Fibroblast of lung (primary cell): ENCODE measurements around the gene MPC1L. TPM values are rescaled to one million over a fixed set of nuclear protein-coding genes. Genes with fewer than 3 reads are reported as not detected.
"Not testable (repeated sequence)": the region's sequence is repeated elsewhere in the genome, so short reads cannot be mapped to it uniquely, and the experiment has no call there.

Experiments
- DNase-seq, 2 donors: peaks; one replicate each; pipeline versions ENCODE4 v3.0.0 to v3.0.0-alpha.2; 2010; ENCODE audit warnings: low read depth in 2 of 2
- H2AFZ ChIP-seq: 2 replicates; pipeline ENCODE4 v1.5.1; 2012; ENCODE audit warnings: low read length, control low read depth, inconsistent platforms
- H3K27ac ChIP-seq: 2 replicates; pipeline ENCODE4 v1.5.1; 2011; ENCODE audit warnings: low read length, control low read depth; ENCODE audit not compliant: insufficient read depth
- H3K27me3 ChIP-seq: 2 replicates; pipeline ENCODE4 v1.5.1; 2011; ENCODE audit warnings: mild to moderate bottlenecking, low read length; ENCODE audit not compliant: control insufficient read depth, insufficient read depth
- H3K36me3 ChIP-seq: 2 replicates; pipeline ENCODE4 v1.5.1; 2011; ENCODE audit warnings: low read length; ENCODE audit not compliant: control insufficient read depth, insufficient read depth
- H3K4me1 ChIP-seq: 2 replicates; pipeline ENCODE4 v1.5.1; 2011; ENCODE audit warnings: low read length; ENCODE audit not compliant: control insufficient read depth, insufficient read depth; ENCODE audit errors: extremely low read depth
- H3K4me2 ChIP-seq: 2 replicates; pipeline ENCODE4 v1.5.1; 2011; ENCODE audit warnings: low read length, control low read depth; ENCODE audit not compliant: insufficient read depth; ENCODE audit errors: extremely low read depth
- H3K4me3 ChIP-seq, 4 experiments: fragments of 200-600 bp in 1 of 4; sonication (generic) in 1 of 4; replicated peaks in 1 of 4; 2 replicates each; pipeline ENCODE4 v1.5.1; 2011 to 2016; ENCODE audit warnings: low read length in 4 of 4, low read depth in 3 of 4, mild to moderate bottlenecking in 3 of 4, control low read depth in 2 of 4, inconsistent platforms in 1 of 4, mixed read lengths in 1 of 4; ENCODE audit not compliant: insufficient read depth in 1 of 4; ENCODE audit errors: control extremely low read depth in 1 of 4
- H3K79me2 ChIP-seq: 2 replicates; pipeline ENCODE4 v1.5.1; 2012; ENCODE audit warnings: mild to moderate bottlenecking, low read length, inconsistent platforms; ENCODE audit not compliant: control insufficient read depth, insufficient read depth
- H3K9ac ChIP-seq: 2 replicates; pipeline ENCODE4 v1.5.1; 2011; ENCODE audit warnings: mild to moderate bottlenecking, low read length, control low read depth; ENCODE audit not compliant: insufficient read depth
- H3K9me3 ChIP-seq: 2 replicates; pipeline ENCODE4 v1.5.1; 2012; ENCODE audit warnings: low read depth, low read length; ENCODE audit not compliant: control insufficient read depth, insufficient read depth
- H4K20me1 ChIP-seq: 2 replicates; pipeline ENCODE4 v1.5.1; 2011; ENCODE audit warnings: low read length; ENCODE audit not compliant: control insufficient read depth, insufficient read depth; ENCODE audit errors: extremely low read depth
- CTCF ChIP-seq, 2 donors: IDR thresholded peaks in 1 of 2; conservative IDR thresholded peaks in 1 of 2; 1 replicate in 1 of 2; 2 replicates in 1 of 2; pipeline ENCODE4 v1.5.1; 2011 to 2012; ENCODE audit warnings: low read length in 2 of 2, control low read depth in 1 of 2, inconsistent platforms in 1 of 2, low read depth in 1 of 2, mild to moderate bottlenecking in 1 of 2
- EZH2 ChIP-seq: IDR thresholded peaks from 2 replicates; pipeline ENCODE4 v1.5.1; 2012; ENCODE audit warnings: low read length, control low read depth, mild to moderate bottlenecking; ENCODE audit errors: missing control alignments
- polyA plus RNA-seq, 2 donors: library from polyadenylated mRNA; depleted of rRNA in 1 of 2; stranded (reverse) in 1 of 2; unstranded in 1 of 2; fragments of >200 nt; gene quantifications; 2 replicates each; pipeline ENCODE4 v1.2.1, GENCODE V29; 2011 to 2012; ENCODE audit warnings: missing spikeins in 1 of 2
- total RNA-seq: library from RNA; depleted of rRNA; stranded (reverse); fragments of >200 nt; gene quantifications from 2 replicates; pipeline ENCODE4 v1.2.1, GENCODE V29; 2014

Gene MPC1L
- total and polyA plus RNA-seq, 2 donors (not counting 1 experiment from before 2014, with no cell fraction given): not detected

GRCh38 chrX:40579900-40580536 is 43.2 kb upstream of the MPC1L start:
- peak overlapping the region; percentile 87 for H2AFZ ChIP-seq
- TF ChIP-seq CTCF (conservative IDR thresholded peaks at IDR 0.05 in 1 of 2, IDR thresholded peaks at IDR 0.05 in 1 of 2; ENCODE audit: low read depth in 1 of 2, low read length in 2 of 2): no peak
- no peak for TF ChIP-seq EZH2
- peak overlapping the region; percentile 76 for H3K27ac ChIP-seq
- H4K20me1 ChIP-seq: no peaks in the 10 kb centered on the region
- H3K4me2 ChIP-seq: peak overlapping the region; percentile 64
- H3K9me3 ChIP-seq: no peaks in the 10 kb centered on the region
- peaks cover 23% of the 10 kb centered on the region for H3K79me2 ChIP-seq
- no peaks in the 10 kb centered on the region for H3K27me3 ChIP-seq
- peak overlapping the region; percentile 64 to 70 (median 66) for H3K4me3 ChIP-seq
- no peak for DNase-seq
- H3K4me1 ChIP-seq: no peaks in the 10 kb centered on the region
- no peaks in the 10 kb centered on the region for H3K36me3 ChIP-seq
- peak overlapping the region; percentile 82 for H3K9ac ChIP-seq

DNA sequence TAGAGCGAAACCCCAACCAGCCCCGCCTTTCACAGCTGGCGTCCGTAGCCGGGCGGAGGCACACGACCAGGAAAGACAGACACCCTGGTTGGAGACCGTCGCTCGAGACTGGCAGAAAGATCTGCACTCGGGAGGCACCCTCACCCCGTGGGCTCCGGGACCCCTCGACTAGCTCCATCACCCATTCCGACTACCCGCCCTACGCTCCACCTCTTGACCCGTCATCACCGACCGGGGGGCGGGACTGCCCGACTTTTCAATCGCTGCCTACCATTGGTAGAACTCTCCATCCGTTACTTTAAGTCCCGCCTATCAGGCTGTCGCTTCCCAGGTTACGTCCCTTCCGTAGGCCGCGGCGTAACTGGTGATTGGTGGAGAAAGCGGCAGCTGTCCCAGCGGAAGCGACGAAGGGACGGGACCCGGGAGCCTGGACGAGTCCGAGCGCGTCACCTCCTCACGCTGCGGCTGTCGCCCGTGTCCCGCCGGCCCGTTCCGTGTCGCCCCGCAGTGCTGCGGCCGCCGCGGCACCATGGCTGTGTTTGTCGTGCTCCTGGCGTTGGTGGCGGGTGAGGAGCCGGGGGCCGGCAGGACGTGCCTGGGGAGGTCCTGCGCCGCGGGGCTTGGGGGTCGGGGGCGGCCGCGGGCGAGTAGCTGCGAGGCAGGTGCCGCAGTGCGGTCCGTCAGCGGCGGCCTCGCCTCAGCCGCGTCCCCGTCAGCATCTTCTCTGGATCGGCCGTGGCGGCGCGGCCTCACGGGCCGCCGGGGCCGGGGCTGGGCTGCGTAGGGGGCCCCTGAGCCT is 42.5 kb upstream of the MPC1L start, which contains the start of gene ATP6AP2:
Gene ATP6AP2, plus strand, starts transcription at position 434 of the 799 bp plus-strand sequence. Its CDS starts 96 bp downstream, at position 530.
- H3K36me3 ChIP-seq: no peaks in the 10 kb centered on the region
- H3K4me3 ChIP-seq: peak within 1 kb of the TSS; percentile 64 to 80 (median 70)
- H2AFZ ChIP-seq: peak within 1 kb of the TSS; percentile 87
- no peaks in the 10 kb centered on the region for H4K20me1 ChIP-seq
- H3K9ac ChIP-seq: peak within 1 kb of the TSS; percentile 82
- no peaks in the 10 kb centered on the region for H3K4me1 ChIP-seq
- TF ChIP-seq EZH2 (no peak), CTCF (conservative IDR thresholded peaks at IDR 0.05 in 1 of 2, IDR thresholded peaks at IDR 0.05 in 1 of 2; ENCODE audit: low read depth in 1 of 2, low read length in 2 of 2) (no peak)
- DNase-seq: peak; percentile 89 to 91
- H3K4me2 ChIP-seq: peak within 1 kb of the TSS; percentile 69
- no peaks in the 10 kb centered on the region for H3K27me3 ChIP-seq
- peak within 1 kb of the TSS; percentile 82 for H3K27ac ChIP-seq
- no peaks in the 10 kb centered on the region for H3K9me3 ChIP-seq
- H3K79me2 ChIP-seq: peaks cover 23% of the 10 kb centered on the region

- Histone ChIP-seq H3K4me2 (peak overlapping the region; percentile 69), H3K36me3 (no peaks in the 10 kb centered on the region), H3K9ac (peak overlapping the region; percentile 82), H3K79me2 (peaks cover 23% of the 10 kb centered on the region), H3K4me1 (no peaks in the 10 kb centered on the region), H3K27ac (peak overlapping the region; percentile 82), H3K9me3 (no peaks in the 10 kb centered on the region), H4K20me1 (no peaks in the 10 kb centered on the region), H3K4me3 (peak overlapping the region; percentile 64 to 80 (median 70)), H3K27me3 (no peaks in the 10 kb centered on the region), H2AFZ (no peak overlapping the region)
- TF ChIP-seq EZH2: no peak
- peak; percentile 4 to 11 for DNase-seq
Measured at GRCh38 chrX:40581336-40581920, 41.8 kb upstream of the MPC1L start.

GRCh38 chrX:40582178-40582577 is 41.0 kb upstream of the MPC1L start:
- H4K20me1 ChIP-seq, H2AFZ ChIP-seq, DNase-seq, H3K4me2 ChIP-seq, H3K4me1 ChIP-seq, H3K9me3 ChIP-seq, H3K36me3 ChIP-seq, H3K9ac ChIP-seq, H3K27ac ChIP-seq, H3K27me3 ChIP-seq: not testable (repeated sequence)
- H3K79me2 ChIP-seq: peaks cover 23% of the 10 kb centered on the region
- H3K4me3 ChIP-seq: peak overlapping the region in 1 of 4 experiments; percentile 70
